Body of pancreas (tissue), 4 donors: Measurements from ENCODE around the gene CCDC149.

Experiments used
- POLR2A ChIP-seq, 3 donors: fragments of 450-650 bp; IDR thresholded peaks; one replicate each; pipeline ENCODE4 v1.6.1; 2016; ENCODE audit warnings: antibody characterized with exemption in 3 of 3, mild to moderate bottlenecking in 2 of 3
- TF ChIP-seq, protein P1 (sequence below), 7 experiments: fragments of 450-650 bp in 4 of 7; fragments of 200-600 bp in 3 of 7; sonication (generic) in 3 of 7; IDR thresholded peaks; one replicate each; pipeline ENCODE4 v1.5.1; 2016 to 2019; ENCODE audit warnings: antibody characterized with exemption in 7 of 7

DNA sequence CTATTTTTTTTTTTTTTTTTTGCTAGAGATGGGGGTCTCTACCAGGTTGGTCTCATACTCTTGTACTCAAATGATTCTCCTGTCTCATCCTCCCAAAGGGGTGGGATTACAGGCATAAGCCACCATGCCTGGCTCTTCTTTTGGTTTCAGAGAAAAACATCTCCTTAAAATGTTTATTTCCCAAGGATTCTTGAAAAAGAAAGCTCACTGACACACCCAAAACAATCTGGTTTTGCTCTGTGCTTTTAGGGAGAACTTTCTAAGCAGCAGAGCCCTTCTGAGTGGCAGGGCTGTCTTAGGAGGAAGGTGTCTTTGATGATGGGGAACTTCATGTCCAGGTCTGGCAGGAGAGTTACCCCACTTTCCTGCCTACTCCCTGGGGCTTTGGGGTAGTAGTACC is 116.2 kb downstream of the CCDC149 start:
- TF ChIP-seq, protein P1, sequence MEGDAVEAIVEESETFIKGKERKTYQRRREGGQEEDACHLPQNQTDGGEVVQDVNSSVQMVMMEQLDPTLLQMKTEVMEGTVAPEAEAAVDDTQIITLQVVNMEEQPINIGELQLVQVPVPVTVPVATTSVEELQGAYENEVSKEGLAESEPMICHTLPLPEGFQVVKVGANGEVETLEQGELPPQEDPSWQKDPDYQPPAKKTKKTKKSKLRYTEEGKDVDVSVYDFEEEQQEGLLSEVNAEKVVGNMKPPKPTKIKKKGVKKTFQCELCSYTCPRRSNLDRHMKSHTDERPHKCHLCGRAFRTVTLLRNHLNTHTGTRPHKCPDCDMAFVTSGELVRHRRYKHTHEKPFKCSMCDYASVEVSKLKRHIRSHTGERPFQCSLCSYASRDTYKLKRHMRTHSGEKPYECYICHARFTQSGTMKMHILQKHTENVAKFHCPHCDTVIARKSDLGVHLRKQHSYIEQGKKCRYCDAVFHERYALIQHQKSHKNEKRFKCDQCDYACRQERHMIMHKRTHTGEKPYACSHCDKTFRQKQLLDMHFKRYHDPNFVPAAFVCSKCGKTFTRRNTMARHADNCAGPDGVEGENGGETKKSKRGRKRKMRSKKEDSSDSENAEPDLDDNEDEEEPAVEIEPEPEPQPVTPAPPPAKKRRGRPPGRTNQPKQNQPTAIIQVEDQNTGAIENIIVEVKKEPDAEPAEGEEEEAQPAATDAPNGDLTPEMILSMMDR (IDR thresholded peaks at IDR 0.05) = no peak
- no peak for TF ChIP-seq POLR2A (IDR thresholded peaks at IDR 0.05)
